ENCODE measurements around the gene SPPL2C.

SPPL2C gene

GRCh38 chr17:45868276-45868675 lies 23.6 kb downstream of the SPPL2C start:
- H3K27ac ChIP-seq (ENCODE audit: low read length) = no peak overlapping the region
- no peak overlapping the region for H3K4me3 ChIP-seq (ENCODE audit: low read depth in 1 of 2, low read length in 2 of 2)
- H3K36me3 ChIP-seq (ENCODE audit: control insufficient read depth in 1 of 2, insufficient read depth in 2 of 2, low read length in 2 of 2) = no peaks in the 10 kb centered on the region
- no peaks in the 10 kb centered on the region for H3K9me3 ChIP-seq (ENCODE audit: control insufficient read depth in 1 of 2, low read length in 2 of 2)
- H3K27me3 ChIP-seq (ENCODE audit: low read depth, low read length) = peaks cover 7% of the 10 kb centered on the region
- no peaks in the 10 kb centered on the region for H3K4me1 ChIP-seq (ENCODE audit: control insufficient read depth in 1 of 2, insufficient read depth in 2 of 2, low read length in 2 of 2)

- Histone ChIP-seq H3K4me1 (ENCODE audit: control insufficient read depth in 1 of 2, insufficient read depth in 2 of 2, low read length in 2 of 2) (no peaks in the 10 kb centered on the region), H3K27me3 (ENCODE audit: low read depth, low read length) (no peaks in the 10 kb centered on the region), H3K27ac (ENCODE audit: low read length) (no peak overlapping the region), H3K9me3 (ENCODE audit: control insufficient read depth in 1 of 2, low read length in 2 of 2) (no peaks in the 10 kb centered on the region), H3K4me3 (ENCODE audit: low read depth in 1 of 2, low read length in 2 of 2) (no peak overlapping the region), H3K36me3 (ENCODE audit: control insufficient read depth in 1 of 2, insufficient read depth in 2 of 2, low read length in 2 of 2) (no peaks in the 10 kb centered on the region)
These were observed 25.1 kb downstream of the SPPL2C start for GRCh38 chr17:45869676-45870341.

DNA sequence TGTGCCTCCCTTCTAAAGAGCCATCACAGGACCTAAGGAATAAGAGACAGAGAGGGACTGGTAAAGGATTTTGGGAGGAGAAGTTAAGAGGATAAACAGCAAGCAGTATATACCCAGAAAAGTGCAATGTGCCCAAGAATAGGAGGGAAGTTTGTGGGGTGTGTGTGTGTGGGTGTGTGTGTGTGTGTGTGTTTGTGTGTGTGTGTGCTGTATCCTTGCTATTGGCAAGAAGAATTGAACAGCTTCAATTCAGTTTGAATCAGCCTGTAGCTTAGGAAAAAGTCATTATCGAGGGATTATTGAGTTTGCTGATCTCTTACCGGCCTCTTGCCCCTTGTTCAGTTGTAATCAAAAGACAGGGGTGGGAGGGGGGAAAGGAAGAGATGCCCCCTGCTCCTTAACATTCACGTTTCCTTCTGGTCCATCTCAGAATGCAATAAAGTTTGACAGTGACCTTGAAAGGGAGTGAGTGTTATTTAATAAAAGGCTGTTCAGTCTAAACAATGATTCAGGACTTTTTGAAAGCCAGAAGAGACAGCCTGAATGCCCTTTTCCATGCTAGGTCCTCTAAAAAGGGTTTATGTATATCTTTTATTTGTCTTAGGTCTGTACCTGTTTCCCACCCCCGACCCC lies 25.8 kb downstream of the SPPL2C start:
- Histone ChIP-seq H3K4me3 (ENCODE audit: low read depth in 1 of 2, low read length in 2 of 2) (no peak overlapping the region), H3K36me3 (ENCODE audit: control insufficient read depth in 1 of 2, insufficient read depth in 2 of 2, low read length in 2 of 2) (no peaks in the 10 kb centered on the region), H3K4me1 (ENCODE audit: control insufficient read depth in 1 of 2, insufficient read depth in 2 of 2, low read length in 2 of 2) (no peaks in the 10 kb centered on the region), H3K9me3 (ENCODE audit: control insufficient read depth in 1 of 2, low read length in 2 of 2) (no peaks in the 10 kb centered on the region), H3K27me3 (ENCODE audit: low read depth, low read length) (no peaks in the 10 kb centered on the region), H3K27ac (ENCODE audit: low read length) (no peak overlapping the region)

DNA sequence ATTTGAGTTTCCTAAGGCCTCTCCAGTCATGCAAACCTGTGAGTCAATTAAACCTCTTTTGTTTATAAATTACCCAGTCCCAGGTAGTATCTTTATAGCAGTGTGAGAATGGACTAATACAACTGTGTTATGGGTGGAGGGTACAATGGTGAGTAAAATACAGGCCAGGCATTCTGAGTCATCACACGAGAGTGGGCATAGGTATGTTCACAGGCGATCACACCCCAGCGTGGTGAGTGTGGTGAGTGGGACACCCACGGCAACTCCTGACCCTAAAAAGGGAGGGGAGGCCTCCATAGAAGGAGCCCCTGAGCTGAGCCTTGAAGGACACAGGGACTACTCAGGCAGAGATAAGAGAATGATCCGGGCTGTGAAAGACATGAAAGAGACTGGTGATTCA lies 27.0 kb downstream of the SPPL2C start:
- Histone ChIP-seq H3K4me1 (ENCODE audit: control insufficient read depth in 1 of 2, insufficient read depth in 2 of 2, low read length in 2 of 2) (no peaks in the 10 kb centered on the region), H3K9me3 (ENCODE audit: control insufficient read depth in 1 of 2, low read length in 2 of 2) (no peaks in the 10 kb centered on the region), H3K36me3 (ENCODE audit: control insufficient read depth in 1 of 2, insufficient read depth in 2 of 2, low read length in 2 of 2) (no peaks in the 10 kb centered on the region), H3K27ac (ENCODE audit: low read length) (no peak overlapping the region), H3K27me3 (ENCODE audit: low read depth, low read length) (no peaks in the 10 kb centered on the region), H3K4me3 (ENCODE audit: low read depth in 1 of 2, low read length in 2 of 2) (no peak overlapping the region)

DNA sequence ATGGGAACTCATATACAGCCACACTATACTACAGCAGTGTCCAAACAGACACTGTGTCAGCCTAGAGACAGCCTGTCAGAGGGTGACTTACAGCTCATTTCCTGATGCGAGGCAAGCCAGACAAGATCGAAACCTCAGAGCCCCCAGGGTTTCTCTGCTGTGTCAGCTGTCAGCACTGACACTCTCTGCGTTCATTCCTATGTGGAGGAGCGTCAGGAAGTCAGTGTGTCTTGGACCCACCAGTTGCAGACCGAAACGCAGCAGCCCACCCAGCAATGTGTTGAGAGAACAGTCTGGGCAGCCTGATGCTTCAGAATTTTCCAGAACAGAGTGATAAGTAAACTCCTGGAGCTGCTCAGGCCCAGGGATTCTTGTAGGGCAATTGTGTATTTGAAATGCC lies 29.0 kb downstream of the SPPL2C start:
- no peaks in the 10 kb centered on the region for H3K4me1 ChIP-seq (ENCODE audit: control insufficient read depth in 1 of 2, insufficient read depth in 2 of 2, low read length in 2 of 2)
- H3K36me3 ChIP-seq (ENCODE audit: control insufficient read depth in 1 of 2, insufficient read depth in 2 of 2, low read length in 2 of 2) = no peaks in the 10 kb centered on the region
- no peaks in the 10 kb centered on the region for H3K9me3 ChIP-seq (ENCODE audit: control insufficient read depth in 1 of 2, low read length in 2 of 2)
- no peaks in the 10 kb centered on the region for H3K27me3 ChIP-seq (ENCODE audit: low read depth, low read length)
- no peak overlapping the region for H3K27ac ChIP-seq (ENCODE audit: low read length)
- no peak overlapping the region for H3K4me3 ChIP-seq (ENCODE audit: low read depth in 1 of 2, low read length in 2 of 2)

- no peaks in the 10 kb centered on the region for H3K4me1 ChIP-seq (ENCODE audit: control insufficient read depth in 1 of 2, insufficient read depth in 2 of 2, low read length in 2 of 2)
- no peaks in the 10 kb centered on the region for H3K36me3 ChIP-seq (ENCODE audit: control insufficient read depth in 1 of 2, insufficient read depth in 2 of 2, low read length in 2 of 2)
- no peak overlapping the region for H3K4me3 ChIP-seq (ENCODE audit: low read depth in 1 of 2, low read length in 2 of 2)
- H3K27me3 ChIP-seq (ENCODE audit: low read depth, low read length) = no peaks in the 10 kb centered on the region
- H3K9me3 ChIP-seq (ENCODE audit: control insufficient read depth in 1 of 2, low read length in 2 of 2) = no peaks in the 10 kb centered on the region
- H3K27ac ChIP-seq (ENCODE audit: low read length) = no peak overlapping the region
These were observed 29.5 kb downstream of the SPPL2C start for GRCh38 chr17:45874151-45874550.

DNA sequence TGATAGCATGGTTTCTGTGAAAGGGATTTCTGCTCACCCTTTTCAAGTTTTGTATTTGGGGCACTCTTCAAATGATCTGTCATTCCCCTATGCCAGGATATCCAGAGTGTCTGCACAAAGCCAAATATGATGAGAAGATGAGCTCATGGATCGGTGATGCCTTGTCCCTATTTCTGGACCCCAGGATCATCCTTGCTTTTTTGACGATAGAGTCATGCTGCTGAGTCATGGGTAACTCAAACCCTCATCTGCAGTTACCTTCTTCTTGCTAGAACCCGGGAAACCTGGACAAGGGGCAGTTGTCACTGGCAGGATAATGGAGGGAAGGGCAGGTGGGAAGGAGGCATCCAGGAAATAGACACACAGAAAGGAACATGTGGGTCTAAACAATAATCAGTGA lies 31.9 kb downstream of the SPPL2C start:
- Histone ChIP-seq H3K27ac (ENCODE audit: low read length) (no peak overlapping the region), H3K27me3 (ENCODE audit: low read depth, low read length) (no peaks in the 10 kb centered on the region), H3K9me3 (ENCODE audit: control insufficient read depth in 1 of 2, low read length in 2 of 2) (no peaks in the 10 kb centered on the region), H3K4me3 (ENCODE audit: low read depth in 1 of 2, low read length in 2 of 2) (no peak overlapping the region), H3K4me1 (ENCODE audit: control insufficient read depth in 1 of 2, insufficient read depth in 2 of 2, low read length in 2 of 2) (no peaks in the 10 kb centered on the region), H3K36me3 (ENCODE audit: control insufficient read depth in 1 of 2, insufficient read depth in 2 of 2, low read length in 2 of 2) (no peaks in the 10 kb centered on the region)

- H3K27me3 ChIP-seq (ENCODE audit: low read depth, low read length) = no peaks in the 10 kb centered on the region
- no peaks in the 10 kb centered on the region for H3K4me1 ChIP-seq (ENCODE audit: control insufficient read depth in 1 of 2, insufficient read depth in 2 of 2, low read length in 2 of 2)
- H3K27ac ChIP-seq (ENCODE audit: low read length) = no peak overlapping the region
- no peaks in the 10 kb centered on the region for H3K9me3 ChIP-seq (ENCODE audit: control insufficient read depth in 1 of 2, low read length in 2 of 2)
- no peaks in the 10 kb centered on the region for H3K36me3 ChIP-seq (ENCODE audit: control insufficient read depth in 1 of 2, insufficient read depth in 2 of 2, low read length in 2 of 2)
- H3K4me3 ChIP-seq (ENCODE audit: low read depth in 1 of 2, low read length in 2 of 2) = no peak overlapping the region
These were observed 32.8 kb downstream of the SPPL2C start for GRCh38 chr17:45877467-45877866.

DNA sequence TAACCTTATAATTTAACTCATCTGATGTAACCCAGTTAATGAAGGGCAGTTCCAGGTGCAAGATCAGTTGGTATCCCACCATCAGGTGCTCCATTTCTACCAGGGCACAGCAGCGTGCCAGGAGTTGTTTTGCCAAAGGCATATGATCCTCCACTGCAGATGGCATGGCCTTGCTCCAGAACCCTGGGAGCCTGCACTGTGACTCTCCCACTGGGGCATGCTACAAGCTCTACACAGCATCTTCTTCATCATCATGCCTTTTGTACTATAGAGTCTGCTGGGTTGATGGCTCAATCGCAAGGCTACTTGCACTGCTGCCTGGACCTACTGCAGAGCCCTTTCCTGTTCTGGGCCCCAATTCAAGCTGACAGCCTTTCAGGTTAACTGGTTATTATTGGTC lies 38.4 kb downstream of the SPPL2C start:
- H3K4me3 ChIP-seq (ENCODE audit: low read depth in 1 of 2, low read length in 2 of 2) = no peak overlapping the region
- H3K36me3 ChIP-seq (ENCODE audit: control insufficient read depth in 1 of 2, insufficient read depth in 2 of 2, low read length in 2 of 2) = no peaks in the 10 kb centered on the region
- H3K9me3 ChIP-seq (ENCODE audit: control insufficient read depth in 1 of 2, low read length in 2 of 2) = peaks cover 0 to 5% of the 10 kb centered on the region in 2 donors
- no peaks in the 10 kb centered on the region for H3K4me1 ChIP-seq (ENCODE audit: control insufficient read depth in 1 of 2, insufficient read depth in 2 of 2, low read length in 2 of 2)
- no peak overlapping the region for H3K27ac ChIP-seq (ENCODE audit: low read length)
- no peaks in the 10 kb centered on the region for H3K27me3 ChIP-seq (ENCODE audit: low read depth, low read length)

GRCh38 chr17:45886852-45887251 lies 42.2 kb downstream of the SPPL2C start:
- Histone ChIP-seq H3K9me3 (ENCODE audit: control insufficient read depth in 1 of 2, low read length in 2 of 2) (peaks cover 0 to 5% of the 10 kb centered on the region in 2 donors), H3K36me3 (ENCODE audit: control insufficient read depth in 1 of 2, insufficient read depth in 2 of 2, low read length in 2 of 2) (no peaks in the 10 kb centered on the region), H3K27ac (ENCODE audit: low read length) (no peak overlapping the region), H3K27me3 (ENCODE audit: low read depth, low read length) (no peaks in the 10 kb centered on the region), H3K4me3 (ENCODE audit: low read depth in 1 of 2, low read length in 2 of 2) (no peak overlapping the region), H3K4me1 (ENCODE audit: control insufficient read depth in 1 of 2, insufficient read depth in 2 of 2, low read length in 2 of 2) (no peaks in the 10 kb centered on the region)

DNA sequence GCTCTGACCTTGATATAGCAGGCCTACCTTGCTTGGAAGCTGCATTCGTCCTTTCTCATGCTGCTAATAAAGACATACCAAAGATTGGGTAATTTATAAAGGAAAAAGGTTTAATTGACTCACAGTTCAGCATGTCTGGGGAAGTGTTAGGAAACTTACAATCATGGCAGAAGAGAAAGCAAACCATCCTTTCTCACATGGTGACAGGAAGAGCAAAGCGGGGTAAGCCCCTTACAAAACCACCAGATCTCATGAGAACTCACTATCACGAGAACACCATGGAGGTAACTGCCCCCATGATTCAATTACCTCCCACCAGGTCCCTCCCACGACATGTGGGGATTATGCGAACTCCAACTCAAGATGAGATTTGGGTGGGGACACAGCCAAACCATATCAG lies 43.7 kb downstream of the SPPL2C start:
- no peak overlapping the region for H3K4me3 ChIP-seq (ENCODE audit: low read depth in 1 of 2, low read length in 2 of 2)
- H3K27me3 ChIP-seq (ENCODE audit: low read depth, low read length) = no peaks in the 10 kb centered on the region
- peaks cover 0 to 5% of the 10 kb centered on the region in 2 donors for H3K9me3 ChIP-seq (ENCODE audit: control insufficient read depth in 1 of 2, low read length in 2 of 2)
- H3K4me1 ChIP-seq (ENCODE audit: control insufficient read depth in 1 of 2, insufficient read depth in 2 of 2, low read length in 2 of 2) = no peaks in the 10 kb centered on the region
- H3K36me3 ChIP-seq (ENCODE audit: control insufficient read depth in 1 of 2, insufficient read depth in 2 of 2, low read length in 2 of 2) = no peaks in the 10 kb centered on the region
- H3K27ac ChIP-seq (ENCODE audit: low read length) = no peak overlapping the region

GRCh38 chr17:45889579-45889978 lies 44.9 kb downstream of the SPPL2C start:
- Histone ChIP-seq H3K4me3 (ENCODE audit: low read depth in 1 of 2, low read length in 2 of 2) (no peak overlapping the region), H3K4me1 (ENCODE audit: control insufficient read depth in 1 of 2, insufficient read depth in 2 of 2, low read length in 2 of 2) (no peaks in the 10 kb centered on the region), H3K27ac (ENCODE audit: low read length) (no peak overlapping the region), H3K27me3 (ENCODE audit: low read depth, low read length) (no peaks in the 10 kb centered on the region), H3K9me3 (ENCODE audit: control insufficient read depth in 1 of 2, low read length in 2 of 2) (peaks cover 0 to 3% of the 10 kb centered on the region in 2 donors), H3K36me3 (ENCODE audit: control insufficient read depth in 1 of 2, insufficient read depth in 2 of 2, low read length in 2 of 2) (no peaks in the 10 kb centered on the region)

Data from muscle layer of duodenum (tissue), 2 donors.